CD14-positive monocyte (primary cell): Measurements from ENCODE around the gene TEX13C. TPM values are rescaled to one million over a fixed set of nuclear protein-coding genes. Genes with fewer than 3 reads are reported as not detected.
"Not testable (repeated sequence)": the region's sequence is repeated elsewhere in the genome, so short reads cannot be mapped to it uniquely, and the experiment has no call there.

Source experiments
- DNase-seq, 3 donors: peaks; one replicate each; pipeline ENCODE4 v3.0.0-alpha.2; 2011 to 2022
- H2AFZ ChIP-seq: 2 replicates; pipeline ENCODE4 v1.6.0; 2012; ENCODE audit warnings: mild to moderate bottlenecking, low read depth, low read length, inconsistent platforms; ENCODE audit not compliant: insufficient read depth, poor library complexity, severe bottlenecking
- H3K27ac ChIP-seq, 2 donors: 1 replicate in 1 of 2; 2 replicates in 1 of 2; pipeline ENCODE4 v1.5.1; 2012 to 2013; ENCODE audit warnings: low read length in 2 of 2, control low read depth in 1 of 2, inconsistent platforms in 1 of 2, low read depth in 1 of 2, mild to moderate bottlenecking in 1 of 2
- H3K27me3 ChIP-seq, 2 donors: one replicate each; pipeline versions ENCODE4 v1.6.0 to v1.6.1; 2011 to 2013; ENCODE audit warnings: low read length in 2 of 2; ENCODE audit not compliant: control insufficient read depth in 2 of 2, insufficient read depth in 2 of 2
- H3K36me3 ChIP-seq, 2 donors: replicated peaks in 1 of 2; 1 replicate in 1 of 2; 2 replicates in 1 of 2; pipeline versions ENCODE4 v1.5.1 to v1.6.1; 2012 to 2013; ENCODE audit warnings: low read length in 2 of 2, control low read depth in 1 of 2, inconsistent platforms in 1 of 2, mild to moderate bottlenecking in 1 of 2; ENCODE audit not compliant: insufficient read depth in 2 of 2, control insufficient read depth in 1 of 2
- H3K4me1 ChIP-seq, 2 donors: 1 replicate in 1 of 2; 2 replicates in 1 of 2; pipeline versions ENCODE4 v1.5.1 to v1.6.1; 2012 to 2013; ENCODE audit warnings: low read length in 2 of 2, control low read depth in 1 of 2, inconsistent platforms in 1 of 2, mild to moderate bottlenecking in 1 of 2, moderate library complexity in 1 of 2; ENCODE audit not compliant: insufficient read depth in 2 of 2, control insufficient read depth in 1 of 2
- H3K4me2 ChIP-seq: replicated peaks from 2 replicates; pipeline ENCODE3; 2012; ENCODE audit warnings: low read length, moderate library complexity, mild to moderate bottlenecking; ENCODE audit not compliant: poor library complexity, severe bottlenecking; ENCODE audit errors: extremely low read depth
- H3K4me3 ChIP-seq, 3 experiments: fragments of 200-600 bp in 1 of 3; sonication (generic) in 1 of 3; replicated peaks in 1 of 3; 1 replicate in 2 of 3; 2 replicates in 1 of 3; pipeline ENCODE4 v1.5.1; 2011 to 2013; ENCODE audit warnings: low read length in 3 of 3, mild to moderate bottlenecking in 3 of 3, control low read depth in 2 of 3, low read depth in 2 of 3, inconsistent platforms in 1 of 3, moderate library complexity in 1 of 3
- H3K79me2 ChIP-seq: 2 replicates; pipeline ENCODE4 v1.6.0; 2012; ENCODE audit warnings: mild to moderate bottlenecking, control low read depth, inconsistent platforms, low read length, moderate library complexity; ENCODE audit not compliant: insufficient read depth
- H3K9ac ChIP-seq: 2 replicates; pipeline ENCODE4 v1.6.0; 2017; ENCODE audit warnings: low read length, mild to moderate bottlenecking; ENCODE audit not compliant: insufficient read depth, poor library complexity, severe bottlenecking
- H3K9me3 ChIP-seq, 2 donors: replicated peaks in 1 of 2; 1 replicate in 1 of 2; 2 replicates in 1 of 2; pipeline versions ENCODE4 v1.5.1 to v1.6.1; 2012 to 2013; ENCODE audit warnings: low read length in 2 of 2, control low read depth in 1 of 2; ENCODE audit not compliant: control insufficient read depth in 1 of 2, insufficient read depth in 1 of 2
- H4K20me1 ChIP-seq: 2 replicates; pipeline ENCODE4 v1.6.0; 2012; ENCODE audit warnings: mild to moderate bottlenecking, low read length, control low read depth, moderate library complexity; ENCODE audit not compliant: insufficient read depth
- H3K27ac Mint-ChIP-seq, 7 donors: one replicate each; pipeline ENCODE4 v1.8.0; 2020; ENCODE audit warnings: mild to moderate bottlenecking in 7 of 7, mixed read lengths in 7 of 7, moderate library complexity in 6 of 7, inconsistent platforms in 2 of 7
- H3K27me3 Mint-ChIP-seq, 3 donors: one replicate each; pipeline ENCODE4 v1.8.0; 2021 to 2022; ENCODE audit warnings: low read depth in 3 of 3, mild to moderate bottlenecking in 3 of 3, mixed read lengths in 3 of 3, moderate library complexity in 3 of 3, inconsistent platforms in 1 of 3
- H3K36me3 Mint-ChIP-seq, 2 donors: one replicate each; pipeline ENCODE4 v1.8.0; 2020; ENCODE audit warnings: mixed read lengths in 2 of 2, inconsistent platforms in 1 of 2, mild to moderate bottlenecking in 1 of 2
- H3K4me1 Mint-ChIP-seq: one replicate; pipeline ENCODE4 v1.8.0; 2020; ENCODE audit warnings: mild to moderate bottlenecking, mixed read lengths
- H3K4me3 Mint-ChIP-seq, 2 donors: one replicate each; pipeline ENCODE4 v1.8.0; 2020; ENCODE audit warnings: mild to moderate bottlenecking in 2 of 2, mixed read lengths in 2 of 2, moderate library complexity in 1 of 2
- H3K9me3 Mint-ChIP-seq, 7 donors: one replicate each; pipeline ENCODE4 v1.8.0; 2020 to 2022; ENCODE audit warnings: mixed read lengths in 7 of 7, mild to moderate bottlenecking in 6 of 7, moderate library complexity in 6 of 7, inconsistent platforms in 2 of 7
- CTCF ChIP-seq: fragments of 200-600 bp; IDR thresholded peaks from one replicate; pipeline ENCODE4 v1.8.0; 2022; ENCODE audit warnings: antibody characterized with exemption, mild to moderate bottlenecking
- WGBS: methylation state at CpG from one replicate; pipeline ENCODE4 v1.1.5; 2013; ENCODE audit warnings: missing lambda C conversion rate; ENCODE audit not compliant: insufficient coverage; 5-methylcytosine and 5-hydroxymethylcytosine counted together
- intact Hi-C, 2 donors: fragments of 100-400 bp; cut with micrococcal nuclease; formaldehyde crosslinking; loops; one replicate each; pipeline versions ENCODE4 v1.15.0 to v1.15.1; 2023
- polyA plus RNA-seq, 3 donors: library from polyadenylated mRNA; depleted of rRNA in 1 of 3; unstranded in 2 of 3; stranded (reverse) in 1 of 3; fragments of 300-500 nt in 2 of 3; fragments of >200 nt in 1 of 3; fragmentation: Illumina TruSeq in 2 of 3; gene quantifications; 1 replicate in 2 of 3; 2 replicates in 1 of 3; pipeline ENCODE4 v1.2.3, GENCODE V29; 2012 to 2021

Gene TEX13C
- polyA plus RNA-seq, 3 donors: not detected

DNA sequence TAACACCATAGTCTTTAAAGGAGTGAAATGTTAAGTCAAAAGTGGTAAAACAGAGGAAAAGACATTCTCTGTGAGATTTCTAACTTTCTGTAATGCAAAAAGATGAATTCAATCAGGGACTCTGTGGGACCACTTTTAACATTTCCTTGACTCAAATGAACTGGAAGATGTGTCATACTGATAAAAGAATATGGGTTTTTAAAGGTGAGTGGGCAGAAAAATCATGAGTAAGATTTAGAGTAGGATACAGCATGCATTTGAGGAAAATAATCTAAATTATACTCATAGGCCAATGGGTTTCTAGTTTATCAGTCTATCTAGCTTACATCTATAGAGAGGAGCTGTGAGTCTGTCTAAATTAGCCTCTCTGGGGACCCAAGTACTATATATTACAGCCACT is 11.0 kb upstream of the TEX13C start:
- Mint-ChIP-seq H3K36me3 (no peaks in the 10 kb centered on the region), H3K9me3 (peaks cover 0 to 8% (median 4%) of the 10 kb centered on the region in 7 donors), H3K4me3 (no peak overlapping the region), H3K27me3 (no peaks in the 10 kb centered on the region), H3K27ac (no peak overlapping the region), H3K4me1 (peaks cover 6% of the 10 kb centered on the region)
- H3K4me1 ChIP-seq: no peaks in the 10 kb centered on the region
- H3K9me3 ChIP-seq: no peaks in the 10 kb centered on the region
- intact Hi-C loops: no loop called here
- no peak for TF ChIP-seq CTCF
- no peaks in the 10 kb centered on the region for H3K36me3 ChIP-seq
- no peak for DNase-seq
- H4K20me1 ChIP-seq: no peaks in the 10 kb centered on the region
- H2AFZ ChIP-seq: no peak overlapping the region
- no peak overlapping the region for H3K4me2 ChIP-seq
- no peaks in the 10 kb centered on the region for H3K79me2 ChIP-seq
- no peak overlapping the region for H3K4me3 ChIP-seq
- no peak overlapping the region for H3K9ac ChIP-seq
- H3K27ac ChIP-seq: no peak overlapping the region
- H3K27me3 ChIP-seq: no peaks in the 10 kb centered on the region

- H3K27me3 ChIP-seq, H3K79me2 ChIP-seq, H3K4me3 ChIP-seq, H3K36me3 Mint-ChIP-seq, DNase-seq, H3K4me3 Mint-ChIP-seq, H3K4me2 ChIP-seq, H3K4me1 Mint-ChIP-seq, H3K9ac ChIP-seq, H3K27ac Mint-ChIP-seq, H3K4me1 ChIP-seq, H2AFZ ChIP-seq, intact Hi-C loops, H3K36me3 ChIP-seq, H4K20me1 ChIP-seq, H3K27me3 Mint-ChIP-seq, H3K27ac ChIP-seq: not testable (repeated sequence)
- 100% methylated on average over 5 of the region's 17 CpGs for WGBS
- peaks cover 9 to 13% of the 10 kb centered on the region in 2 donors for H3K9me3 ChIP-seq
- H3K9me3 Mint-ChIP-seq: peaks cover 1 to 19% (median 7%) of the 10 kb centered on the region in 7 donors
These were observed 505 bp upstream of the TEX13C start for GRCh38 chrX:125319166-125319565.
